WI38 (cell line): ENCODE data around the gene HAUS3.

Experiments used
- H3K4me3 ChIP-seq: 2 replicates; pipeline ENCODE4 v1.5.1; 2011; ENCODE audit warnings: low read depth, mild to moderate bottlenecking, control low read depth, low read length
- TF ChIP-seq, protein P1 (sequence below): IDR thresholded peaks from 2 replicates; pipeline ENCODE4 v1.5.1; 2012; ENCODE audit warnings: low read depth, mild to moderate bottlenecking, control low read depth, low read length

HAUS3 gene

DNA sequence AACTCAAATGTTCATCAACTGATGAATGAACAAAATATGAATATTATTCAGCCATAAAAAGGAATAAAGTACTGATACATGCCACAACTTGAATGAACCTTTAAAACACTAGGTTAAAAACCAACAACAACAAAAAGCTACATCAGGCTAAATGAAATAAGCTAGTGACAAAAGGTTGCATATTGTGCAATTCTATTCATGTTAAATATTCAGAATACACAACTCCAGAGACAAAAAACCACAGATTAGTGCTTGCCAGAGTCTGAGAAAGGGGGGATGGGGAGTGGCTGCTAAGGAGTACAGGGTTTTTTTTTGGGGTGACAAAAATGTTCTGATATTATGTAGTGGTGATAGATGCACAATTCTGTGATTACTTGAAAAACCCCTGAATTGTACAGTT lies 58.5 kb downstream of the HAUS3 start:
- TF ChIP-seq, protein P1, sequence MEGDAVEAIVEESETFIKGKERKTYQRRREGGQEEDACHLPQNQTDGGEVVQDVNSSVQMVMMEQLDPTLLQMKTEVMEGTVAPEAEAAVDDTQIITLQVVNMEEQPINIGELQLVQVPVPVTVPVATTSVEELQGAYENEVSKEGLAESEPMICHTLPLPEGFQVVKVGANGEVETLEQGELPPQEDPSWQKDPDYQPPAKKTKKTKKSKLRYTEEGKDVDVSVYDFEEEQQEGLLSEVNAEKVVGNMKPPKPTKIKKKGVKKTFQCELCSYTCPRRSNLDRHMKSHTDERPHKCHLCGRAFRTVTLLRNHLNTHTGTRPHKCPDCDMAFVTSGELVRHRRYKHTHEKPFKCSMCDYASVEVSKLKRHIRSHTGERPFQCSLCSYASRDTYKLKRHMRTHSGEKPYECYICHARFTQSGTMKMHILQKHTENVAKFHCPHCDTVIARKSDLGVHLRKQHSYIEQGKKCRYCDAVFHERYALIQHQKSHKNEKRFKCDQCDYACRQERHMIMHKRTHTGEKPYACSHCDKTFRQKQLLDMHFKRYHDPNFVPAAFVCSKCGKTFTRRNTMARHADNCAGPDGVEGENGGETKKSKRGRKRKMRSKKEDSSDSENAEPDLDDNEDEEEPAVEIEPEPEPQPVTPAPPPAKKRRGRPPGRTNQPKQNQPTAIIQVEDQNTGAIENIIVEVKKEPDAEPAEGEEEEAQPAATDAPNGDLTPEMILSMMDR = no peak
- H3K4me3 ChIP-seq = no peak overlapping the region

DNA sequence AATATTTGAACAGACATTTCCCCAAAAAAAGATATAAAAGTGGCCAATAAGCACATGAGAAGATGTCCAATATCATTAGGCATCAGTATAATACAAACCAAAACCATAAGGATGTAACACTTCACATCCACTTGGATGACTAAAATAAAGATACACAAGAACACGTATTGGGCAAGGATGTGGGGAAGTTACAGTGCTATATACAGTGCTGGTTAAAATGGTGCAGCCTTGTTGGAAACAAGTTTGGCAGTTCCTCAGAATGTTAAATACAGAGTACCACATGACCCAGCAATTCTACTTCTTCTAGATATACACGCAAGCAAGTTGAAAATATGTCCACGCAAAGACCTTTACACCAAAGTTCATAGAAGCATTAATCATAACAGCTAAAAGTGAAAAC lies 58.9 kb downstream of the HAUS3 start:
- TF ChIP-seq, protein P1 = no peak
- no peak overlapping the region for H3K4me3 ChIP-seq

DNA sequence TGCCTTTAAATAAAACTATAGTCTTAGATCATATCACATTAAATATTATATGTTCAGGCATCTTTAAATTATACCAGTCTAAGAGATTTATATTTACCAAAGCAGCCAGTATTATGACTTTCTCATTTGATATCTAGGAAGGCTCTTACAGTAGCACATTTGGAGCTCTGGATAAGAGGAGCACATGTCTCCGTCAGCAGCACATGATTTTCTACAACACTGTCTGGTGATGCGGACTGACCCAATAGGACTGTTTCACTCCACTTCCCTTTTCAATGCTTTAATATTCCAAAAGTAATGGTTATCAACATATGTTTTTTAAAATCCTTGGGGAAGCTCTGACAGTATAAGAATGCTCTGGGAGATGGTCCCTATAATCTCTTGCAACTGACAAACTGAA lies 61.5 kb downstream of the HAUS3 start:
- TF ChIP-seq, protein P1 = no peak
- H3K4me3 ChIP-seq = no peak overlapping the region

DNA sequence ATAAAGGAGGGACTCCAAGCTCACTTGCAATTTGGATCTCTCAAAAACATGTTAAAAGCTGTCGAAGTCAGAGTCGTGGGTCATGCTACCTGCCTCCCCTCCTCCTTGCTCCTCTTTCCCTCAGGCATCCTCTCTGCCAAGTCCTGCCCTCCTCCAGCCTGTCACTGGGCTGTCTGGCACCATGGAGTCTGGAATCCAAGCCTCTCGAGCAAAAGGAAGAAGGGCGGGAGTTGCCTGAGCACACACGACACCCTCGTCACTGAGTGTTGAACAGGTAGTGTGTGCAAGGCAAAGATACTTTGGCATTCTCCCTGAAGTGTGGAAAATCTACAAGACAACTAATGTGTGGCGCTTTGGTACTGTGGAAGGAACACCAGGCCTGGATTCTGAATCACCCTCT lies 62.2 kb downstream of the HAUS3 start:
- TF ChIP-seq, protein P1 = no peak
- no peak overlapping the region for H3K4me3 ChIP-seq

DNA sequence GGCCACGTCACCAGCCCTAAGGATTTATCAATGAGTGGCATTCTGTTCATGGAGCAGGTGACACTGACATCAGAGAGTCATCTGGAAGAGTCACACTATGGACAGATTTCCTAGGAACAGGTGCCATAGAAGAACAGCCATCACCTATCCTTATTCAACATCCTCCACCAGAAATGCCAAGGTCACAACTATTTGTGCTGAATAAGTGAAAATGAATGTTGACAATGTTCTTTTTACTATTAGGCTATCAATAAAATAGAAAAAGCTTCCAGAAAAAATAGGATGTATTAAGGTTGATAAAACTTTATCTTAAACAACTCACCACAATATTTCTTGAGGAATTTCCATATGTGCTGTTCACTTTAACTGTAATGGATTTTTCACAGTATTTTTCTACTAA lies 62.9 kb downstream of the HAUS3 start:
- TF ChIP-seq, protein P1 = no peak

More for the DNA sequence above, 62.9 kb downstream of the HAUS3 start:
- no peak overlapping the region for H3K4me3 ChIP-seq
